ENCODE results near the gene FTHL17.

- TF ChIP-seq POLR2AphosphoS5 (IDR thresholded peaks at IDR 0.05) (no peak), CTCF (IDR thresholded peaks at IDR 0.05) (no peak)
Observed at GRCh38 chrX:31071725-31072124, at the start of gene FTHL17.
